HCT116 (cell line): ENCODE data around the gene DIP2B.

ENCODE experiments used
- EZH2phosphoT487 ChIP-seq: fragments of 200-600 bp; IDR thresholded peaks from 2 replicates; pipeline ENCODE4 v1.6.1; 2018; ENCODE audit warnings: antibody characterized with exemption, borderline replicate concordance
- POLR2A ChIP-seq: IDR thresholded peaks from 2 replicates; pipeline ENCODE4 v1.7.0; 2011; ENCODE audit warnings: borderline replicate concordance; ENCODE audit not compliant: insufficient read depth, insufficient read length; ENCODE audit errors: extremely low read depth
- POLR2AphosphoS5 ChIP-seq: IDR thresholded peaks from 2 replicates; pipeline ENCODE4 v1.6.1; 2011; ENCODE audit warnings: mild to moderate bottlenecking, low read depth, low read length, moderate library complexity
- SP1 ChIP-seq: IDR thresholded peaks from 2 replicates; pipeline ENCODE4 v1.6.1; 2012; ENCODE audit warnings: low read depth
- YY1 ChIP-seq: IDR thresholded peaks from 2 replicates; pipeline ENCODE4 v1.6.1; 2011; ENCODE audit warnings: low read length, low read depth, moderate library complexity, mild to moderate bottlenecking; ENCODE audit not compliant: insufficient replicate concordance; ENCODE audit errors: extremely low read depth
- ZNF274 ChIP-seq: fragments of 200-500 bp; sonication (Bioruptor generic); IDR thresholded peaks from 2 replicates; pipeline ENCODE4 v1.6.1; 2014; ENCODE audit warnings: mild to moderate bottlenecking, low read depth, low read length, inconsistent platforms
- TF ChIP-seq, protein P1 (sequence below), 3 experiments: fragments of 200-600 bp in 1 of 3; sonication (generic) in 1 of 3; IDR thresholded peaks in 2 of 3; conservative IDR thresholded peaks in 1 of 3; 2 replicates each; pipeline ENCODE4 v1.5.1; 2012 to 2017; ENCODE audit warnings: low read depth in 2 of 3, low read length in 2 of 3, antibody characterized with exemption in 1 of 3, borderline replicate concordance in 1 of 3, control low read depth in 1 of 3, mild to moderate bottlenecking in 1 of 3, mixed read lengths in 1 of 3, mixed run types in 1 of 3, moderate library complexity in 1 of 3; ENCODE audit not compliant: insufficient read depth in 1 of 3

DNA sequence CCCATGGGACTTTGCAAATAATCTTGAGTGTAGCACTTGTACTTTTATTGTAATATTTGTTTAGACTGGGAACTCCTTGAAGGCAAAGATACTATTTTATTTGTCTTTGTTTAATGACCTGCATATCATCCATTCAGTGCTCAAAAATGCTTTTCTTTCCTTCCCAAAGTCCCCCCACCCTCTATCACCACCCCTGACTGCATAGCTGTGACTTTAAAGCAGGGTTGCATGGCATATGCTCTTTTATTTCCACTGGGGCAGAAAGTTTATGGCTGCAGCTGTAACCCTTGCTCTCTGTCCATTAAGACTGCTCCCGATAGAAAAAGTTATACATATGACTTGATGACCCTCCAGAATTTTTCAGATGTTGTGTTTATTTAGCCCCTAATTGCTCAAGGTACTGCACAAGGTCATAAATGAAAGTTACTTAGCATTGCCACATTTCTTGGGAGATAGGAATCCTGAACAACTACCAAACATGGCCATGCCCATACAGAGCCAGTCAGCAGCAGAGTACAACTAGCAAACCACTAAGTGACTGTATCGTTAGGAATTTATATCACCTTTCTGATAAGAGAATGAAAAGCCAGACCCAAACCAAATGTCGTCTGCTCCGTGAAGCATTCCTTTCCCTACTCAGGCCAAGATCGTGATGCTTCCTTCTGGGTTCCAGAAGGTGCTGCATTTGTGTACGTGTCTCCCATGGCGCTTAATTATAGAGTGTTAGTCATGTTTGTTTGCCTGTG, 114.3 kb downstream of the DIP2B start:
- TF ChIP-seq POLR2A (no peak), ZNF274 (no peak), POLR2AphosphoS5 (no peak), YY1 (no peak), SP1 (peak; percentile 46; the same call in 1 of the 2 replicates), EZH2phosphoT487 (no peak)
- TF ChIP-seq, protein P1, sequence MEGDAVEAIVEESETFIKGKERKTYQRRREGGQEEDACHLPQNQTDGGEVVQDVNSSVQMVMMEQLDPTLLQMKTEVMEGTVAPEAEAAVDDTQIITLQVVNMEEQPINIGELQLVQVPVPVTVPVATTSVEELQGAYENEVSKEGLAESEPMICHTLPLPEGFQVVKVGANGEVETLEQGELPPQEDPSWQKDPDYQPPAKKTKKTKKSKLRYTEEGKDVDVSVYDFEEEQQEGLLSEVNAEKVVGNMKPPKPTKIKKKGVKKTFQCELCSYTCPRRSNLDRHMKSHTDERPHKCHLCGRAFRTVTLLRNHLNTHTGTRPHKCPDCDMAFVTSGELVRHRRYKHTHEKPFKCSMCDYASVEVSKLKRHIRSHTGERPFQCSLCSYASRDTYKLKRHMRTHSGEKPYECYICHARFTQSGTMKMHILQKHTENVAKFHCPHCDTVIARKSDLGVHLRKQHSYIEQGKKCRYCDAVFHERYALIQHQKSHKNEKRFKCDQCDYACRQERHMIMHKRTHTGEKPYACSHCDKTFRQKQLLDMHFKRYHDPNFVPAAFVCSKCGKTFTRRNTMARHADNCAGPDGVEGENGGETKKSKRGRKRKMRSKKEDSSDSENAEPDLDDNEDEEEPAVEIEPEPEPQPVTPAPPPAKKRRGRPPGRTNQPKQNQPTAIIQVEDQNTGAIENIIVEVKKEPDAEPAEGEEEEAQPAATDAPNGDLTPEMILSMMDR (IDR thresholded peaks at IDR 0.05 in 2 of 3, conservative IDR thresholded peaks at IDR 0.05 in 1 of 3; ENCODE audit: borderline replicate concordance in 1 of 3, insufficient read depth in 1 of 3, low read depth in 2 of 3, low read length in 2 of 3) = no peak
